Left ventricle myocardium inferior (tissue), 1 donor: ENCODE data around the gene ANO2. TPM values are rescaled to one million over a fixed set of nuclear protein-coding genes. Genes with fewer than 3 reads are reported as not detected.

ENCODE experiments used
- DNase-seq: peaks from one replicate; pipeline ENCODE4 v3.0.0-alpha.2; 2020
- H3K27ac ChIP-seq: fragments of 200-600 bp; replicated peaks from 2 replicates; pipeline ENCODE4 v1.8.0; 2021
- H3K27me3 ChIP-seq: fragments of 200-600 bp; 2 replicates; pipeline ENCODE4 v1.8.0; 2021; ENCODE audit warnings: low read depth
- H3K36me3 ChIP-seq: fragments of 200-600 bp; 2 replicates; pipeline ENCODE4 v1.8.0; 2021
- H3K4me1 ChIP-seq: fragments of 200-600 bp; 2 replicates; pipeline ENCODE4 v1.8.0; 2021
- H3K4me3 ChIP-seq: fragments of 200-600 bp; 2 replicates; pipeline ENCODE4 v1.8.0; 2021; ENCODE audit warnings: mild to moderate bottlenecking, moderate library complexity
- H3K9me3 ChIP-seq: fragments of 200-600 bp; replicated peaks from 2 replicates; pipeline ENCODE4 v1.8.0; 2021
- intact Hi-C: fragments of 100-400 bp; cut with micrococcal nuclease; formaldehyde crosslinking; loops from one replicate; pipeline ENCODE4 v1.11.0; 2022
- total RNA-seq: library from RNA; stranded (reverse); fragmentation: NEBNext Ultra II Directional; extraction: Animal tissue kit (Norgen Biotek cat#: 25700); gene quantifications from one replicate; pipeline ENCODE4 v1.2.1, GENCODE V29; 2021
- TF ChIP-seq, protein P1 (sequence below): fragments of 200-600 bp; IDR thresholded peaks from 2 replicates; pipeline ENCODE4 v1.8.0; 2021; ENCODE audit warnings: antibody characterized with exemption, mild to moderate bottlenecking, borderline replicate concordance
- donor health status: DM: no; HTN: yes; CAD: no; lungs with severe emphysema.

ANO2 gene
- total RNA-seq, 1 donor from 2014 or later = 13.0 TPM

DNA sequence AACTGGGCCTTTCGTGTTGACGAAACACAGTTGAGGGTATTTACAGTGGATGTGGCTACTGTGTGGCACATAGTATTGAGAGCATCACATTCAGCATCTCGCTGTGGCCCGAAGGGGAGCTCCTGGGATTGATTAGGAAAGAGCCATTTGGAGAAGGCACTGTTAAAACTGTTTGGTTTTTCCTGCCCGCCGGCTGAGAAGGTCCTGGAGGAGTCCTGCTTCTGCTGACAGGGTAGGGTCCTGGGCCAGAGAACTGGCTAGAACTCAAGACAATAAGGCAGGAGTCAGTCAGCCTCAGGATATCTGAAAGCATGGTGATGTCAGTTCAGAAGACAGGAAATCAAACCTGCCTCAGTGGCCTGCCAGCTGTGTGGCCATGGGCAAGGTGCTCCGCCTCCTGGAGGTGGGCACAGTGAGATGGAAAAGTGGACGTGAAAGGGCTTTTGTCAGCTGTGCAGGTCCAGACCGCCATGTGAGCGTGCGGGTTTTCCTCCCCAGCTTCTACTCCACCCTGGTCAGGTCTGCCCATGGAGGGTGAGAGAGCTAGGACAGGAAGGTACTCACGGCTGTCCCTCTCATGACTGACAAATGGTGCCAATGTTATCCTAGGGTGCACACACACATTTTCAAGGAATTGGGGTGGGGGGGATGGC lies 420.8 kb downstream of the ANO2 start:
- H3K36me3 ChIP-seq = no peaks in the 10 kb centered on the region
- TF ChIP-seq, protein P1, sequence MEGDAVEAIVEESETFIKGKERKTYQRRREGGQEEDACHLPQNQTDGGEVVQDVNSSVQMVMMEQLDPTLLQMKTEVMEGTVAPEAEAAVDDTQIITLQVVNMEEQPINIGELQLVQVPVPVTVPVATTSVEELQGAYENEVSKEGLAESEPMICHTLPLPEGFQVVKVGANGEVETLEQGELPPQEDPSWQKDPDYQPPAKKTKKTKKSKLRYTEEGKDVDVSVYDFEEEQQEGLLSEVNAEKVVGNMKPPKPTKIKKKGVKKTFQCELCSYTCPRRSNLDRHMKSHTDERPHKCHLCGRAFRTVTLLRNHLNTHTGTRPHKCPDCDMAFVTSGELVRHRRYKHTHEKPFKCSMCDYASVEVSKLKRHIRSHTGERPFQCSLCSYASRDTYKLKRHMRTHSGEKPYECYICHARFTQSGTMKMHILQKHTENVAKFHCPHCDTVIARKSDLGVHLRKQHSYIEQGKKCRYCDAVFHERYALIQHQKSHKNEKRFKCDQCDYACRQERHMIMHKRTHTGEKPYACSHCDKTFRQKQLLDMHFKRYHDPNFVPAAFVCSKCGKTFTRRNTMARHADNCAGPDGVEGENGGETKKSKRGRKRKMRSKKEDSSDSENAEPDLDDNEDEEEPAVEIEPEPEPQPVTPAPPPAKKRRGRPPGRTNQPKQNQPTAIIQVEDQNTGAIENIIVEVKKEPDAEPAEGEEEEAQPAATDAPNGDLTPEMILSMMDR = no peak
- no peak overlapping the region for H3K4me3 ChIP-seq
- no peak for DNase-seq
- H3K27me3 ChIP-seq = no peaks in the 10 kb centered on the region
- no peak overlapping the region for H3K27ac ChIP-seq
- H3K4me1 ChIP-seq = no peaks in the 10 kb centered on the region
- intact Hi-C loops = no loop called here
- H3K9me3 ChIP-seq = no peaks in the 10 kb centered on the region

DNA sequence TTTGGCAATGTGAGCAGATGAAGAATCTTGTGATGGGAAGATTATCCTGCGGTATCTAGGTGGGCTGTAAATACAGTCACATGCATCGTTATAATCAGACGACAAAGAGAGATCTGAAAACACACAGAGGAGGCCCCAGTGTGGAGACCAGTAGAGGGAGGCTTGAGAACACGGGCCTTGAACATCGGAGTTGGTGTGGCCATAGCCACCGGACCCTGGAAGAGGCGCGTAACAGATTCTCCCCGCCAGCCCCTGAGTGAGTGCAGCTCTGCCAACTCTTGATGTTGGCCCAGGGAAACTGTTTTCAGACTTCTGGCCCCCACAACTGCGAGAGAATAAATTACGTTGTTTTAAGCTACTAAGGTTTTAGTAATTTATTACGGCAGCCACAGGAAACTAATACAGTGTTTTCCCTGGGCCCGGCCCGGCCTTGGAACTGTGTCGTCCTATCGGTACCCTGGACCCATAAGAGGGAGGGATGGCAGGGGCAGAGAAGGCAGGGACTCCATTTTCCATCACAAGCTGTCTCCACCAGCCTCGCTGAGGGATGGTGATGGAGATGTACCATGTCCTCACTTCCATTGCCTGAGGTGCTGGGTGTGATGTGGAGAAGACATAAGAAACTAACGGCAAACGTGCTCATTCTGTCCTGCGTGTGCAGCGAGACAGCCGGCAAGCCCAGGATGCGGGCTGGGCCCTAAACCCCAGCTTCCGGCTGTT lies 421.5 kb downstream of the ANO2 start:
- TF ChIP-seq, protein P1 = no peak

DNA sequence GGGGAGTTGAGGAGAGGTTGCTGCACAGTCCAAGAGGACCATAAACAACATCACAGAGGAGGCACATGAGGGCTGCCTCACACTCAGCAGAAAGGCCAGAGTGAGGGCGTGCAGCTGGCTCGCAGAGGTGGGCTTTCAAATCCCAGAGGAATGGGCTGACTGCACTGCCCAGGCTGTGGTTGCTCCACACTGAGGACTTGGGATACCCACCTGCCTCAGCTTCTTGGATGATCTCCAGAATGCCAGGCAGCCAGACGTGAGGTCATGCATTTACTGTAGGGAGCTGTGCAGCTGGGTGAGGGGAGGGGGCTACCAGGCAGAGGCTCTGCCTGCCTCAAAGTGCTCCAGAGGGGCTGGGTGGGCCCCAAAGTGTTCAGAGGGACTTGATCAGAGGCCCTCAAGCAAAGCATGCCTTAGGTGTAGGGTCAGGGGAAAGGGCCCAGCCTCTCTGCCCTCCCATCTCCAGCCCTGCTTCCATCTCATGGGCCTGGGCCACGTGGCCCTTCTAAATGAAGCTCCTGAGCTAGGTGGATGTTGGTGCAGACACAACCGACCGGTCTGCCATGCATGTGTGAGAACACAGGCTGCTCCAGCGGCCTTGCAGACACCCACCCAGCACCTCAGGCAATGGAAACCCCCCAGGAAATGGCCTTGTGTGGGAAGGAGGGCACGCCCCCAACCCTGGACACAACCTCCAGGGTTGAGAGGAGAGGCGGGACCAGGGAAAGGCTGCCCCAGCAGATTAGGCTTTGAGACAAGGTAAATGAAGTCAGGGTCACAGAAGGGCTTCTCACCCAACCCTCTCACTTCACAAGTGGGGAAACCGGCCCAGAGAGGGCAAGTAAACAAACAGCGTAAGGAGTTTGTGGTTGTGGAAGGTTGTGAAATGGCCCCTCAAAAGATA lies 422.4 kb downstream of the ANO2 start:
- H3K4me3 ChIP-seq = no peak overlapping the region
- TF ChIP-seq, protein P1 = no peak

More for the DNA sequence above, 421.5 kb downstream of the ANO2 start:
- H3K36me3 ChIP-seq = no peaks in the 10 kb centered on the region
- no peaks in the 10 kb centered on the region for H3K9me3 ChIP-seq
- no peak overlapping the region for H3K27ac ChIP-seq
- DNase-seq = no peak
- H3K4me3 ChIP-seq = no peak overlapping the region
- intact Hi-C loops = no loop called here
- no peaks in the 10 kb centered on the region for H3K4me1 ChIP-seq
- no peaks in the 10 kb centered on the region for H3K27me3 ChIP-seq

DNA sequence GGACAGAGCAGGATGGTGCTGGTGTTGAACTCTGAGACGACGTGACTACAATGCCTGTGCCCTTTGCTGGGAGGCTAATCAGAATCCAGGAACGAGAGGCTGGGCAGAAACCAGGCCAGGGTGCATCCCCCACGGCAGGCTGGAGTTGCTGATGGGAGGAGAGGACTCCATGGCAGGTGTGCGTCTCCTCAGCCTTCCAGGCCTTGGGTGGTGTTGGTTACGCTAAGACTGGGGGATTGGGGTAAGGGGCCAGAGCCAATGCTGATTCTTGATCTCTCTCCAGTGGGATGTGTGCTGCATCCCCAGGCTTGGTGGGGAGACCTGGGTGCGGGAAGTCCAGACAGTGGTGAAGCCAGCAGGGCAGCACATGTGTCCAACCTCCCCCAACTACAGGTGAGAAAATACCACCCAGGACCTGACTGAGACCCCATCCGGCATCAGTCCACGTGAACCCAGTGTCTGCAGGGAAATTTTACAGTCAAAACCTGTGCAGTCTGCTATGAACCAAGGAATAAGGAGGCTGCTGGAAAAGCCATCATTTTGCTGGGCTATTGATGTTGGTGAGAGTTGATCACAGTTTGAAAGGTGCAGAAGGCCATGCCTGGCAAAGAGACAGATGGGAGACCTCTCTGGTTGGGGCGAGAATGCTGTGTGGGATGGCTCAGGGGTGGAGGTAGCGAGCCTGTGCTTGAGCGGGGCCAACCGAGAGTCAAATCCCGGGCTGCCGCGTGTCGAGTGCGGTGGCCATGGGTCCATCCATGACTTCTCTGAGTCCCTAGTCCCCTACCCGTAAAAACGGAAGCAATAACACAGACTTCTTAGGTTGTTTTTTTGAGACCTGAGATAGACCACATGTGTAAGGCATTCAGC lies 423.4 kb downstream of the ANO2 start:
- Histone ChIP-seq H3K27ac (no peak overlapping the region), H3K4me1 (no peaks in the 10 kb centered on the region), H3K9me3 (no peaks in the 10 kb centered on the region), H3K36me3 (no peaks in the 10 kb centered on the region), H3K27me3 (no peaks in the 10 kb centered on the region), H3K4me3 (no peak overlapping the region)
- no peak for DNase-seq
- TF ChIP-seq, protein P1 = no peak
- intact Hi-C loops = no loop called here

More for the DNA sequence above, 422.4 kb downstream of the ANO2 start:
- H3K36me3 ChIP-seq = no peaks in the 10 kb centered on the region
- no peaks in the 10 kb centered on the region for H3K27me3 ChIP-seq
- intact Hi-C loops = no loop called here
- H3K4me1 ChIP-seq = no peaks in the 10 kb centered on the region
- H3K9me3 ChIP-seq = no peaks in the 10 kb centered on the region
- no peak overlapping the region for H3K27ac ChIP-seq
- DNase-seq = no peak

DNA sequence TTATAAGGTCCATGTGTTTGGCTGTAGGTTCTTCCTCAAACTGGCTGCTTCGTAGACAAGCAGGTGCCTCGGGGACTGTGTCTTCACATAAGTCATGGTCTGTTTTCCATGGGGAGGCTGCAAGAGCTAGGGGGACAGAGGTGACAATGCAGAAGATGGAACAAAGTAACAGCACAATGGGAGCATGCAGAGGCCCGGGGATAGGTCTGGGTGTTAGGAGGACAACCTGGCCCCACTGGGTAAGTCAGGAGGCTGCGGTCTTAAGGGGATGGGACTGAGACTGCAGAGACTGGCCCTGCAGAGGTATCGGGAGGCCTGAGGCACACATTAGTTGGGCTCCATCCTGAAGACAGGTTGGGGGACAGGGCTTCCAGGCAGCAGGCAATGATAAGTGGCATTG lies 424.2 kb downstream of the ANO2 start:
- Histone ChIP-seq H3K27ac (no peak overlapping the region), H3K9me3 (no peaks in the 10 kb centered on the region), H3K27me3 (no peaks in the 10 kb centered on the region), H3K4me1 (no peaks in the 10 kb centered on the region), H3K4me3 (no peak overlapping the region), H3K36me3 (no peaks in the 10 kb centered on the region)
- no peak for DNase-seq
- TF ChIP-seq, protein P1 = no peak
- intact Hi-C loops = no loop called here
